ENCODE data around the gene SNX13. TPM values are rescaled to one million over a fixed set of nuclear protein-coding genes. Genes with fewer than 3 reads are reported as not detected.

Gene SNX13
- total RNA-seq, 1 donor from 2014 or later: 32.9 TPM

DNA sequence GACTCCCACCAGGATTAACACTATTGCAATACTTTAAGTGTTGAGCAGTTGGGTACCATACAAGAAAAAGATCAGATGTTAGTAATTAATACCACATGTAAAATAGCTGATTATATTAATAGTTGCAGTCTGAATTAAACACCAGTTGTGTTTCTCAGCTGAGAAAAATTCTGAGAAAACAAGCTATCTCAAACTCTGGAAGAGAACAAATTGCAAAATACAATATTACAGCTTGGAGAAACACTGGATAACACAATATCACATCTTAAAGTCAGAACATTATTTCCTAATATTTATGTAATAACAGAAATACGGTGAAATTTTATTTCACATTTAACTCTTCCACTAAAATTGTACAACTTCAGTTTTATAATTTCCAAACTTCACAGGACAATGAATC, 9.2 kb downstream of the SNX13 start:
- DNase-seq (ENCODE audit: low read depth): no peak
- Histone ChIP-seq H3K36me3 (ENCODE audit: control insufficient read depth, insufficient read depth, low read length) (no peaks in the 10 kb centered on the region), H3K27me3 (ENCODE audit: control insufficient read depth, insufficient read depth, low read length) (no peaks in the 10 kb centered on the region), H3K4me3 (ENCODE audit: low read depth, low read length) (no peak overlapping the region)
- TF ChIP-seq, protein P1, sequence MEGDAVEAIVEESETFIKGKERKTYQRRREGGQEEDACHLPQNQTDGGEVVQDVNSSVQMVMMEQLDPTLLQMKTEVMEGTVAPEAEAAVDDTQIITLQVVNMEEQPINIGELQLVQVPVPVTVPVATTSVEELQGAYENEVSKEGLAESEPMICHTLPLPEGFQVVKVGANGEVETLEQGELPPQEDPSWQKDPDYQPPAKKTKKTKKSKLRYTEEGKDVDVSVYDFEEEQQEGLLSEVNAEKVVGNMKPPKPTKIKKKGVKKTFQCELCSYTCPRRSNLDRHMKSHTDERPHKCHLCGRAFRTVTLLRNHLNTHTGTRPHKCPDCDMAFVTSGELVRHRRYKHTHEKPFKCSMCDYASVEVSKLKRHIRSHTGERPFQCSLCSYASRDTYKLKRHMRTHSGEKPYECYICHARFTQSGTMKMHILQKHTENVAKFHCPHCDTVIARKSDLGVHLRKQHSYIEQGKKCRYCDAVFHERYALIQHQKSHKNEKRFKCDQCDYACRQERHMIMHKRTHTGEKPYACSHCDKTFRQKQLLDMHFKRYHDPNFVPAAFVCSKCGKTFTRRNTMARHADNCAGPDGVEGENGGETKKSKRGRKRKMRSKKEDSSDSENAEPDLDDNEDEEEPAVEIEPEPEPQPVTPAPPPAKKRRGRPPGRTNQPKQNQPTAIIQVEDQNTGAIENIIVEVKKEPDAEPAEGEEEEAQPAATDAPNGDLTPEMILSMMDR (IDR thresholded peaks at IDR 0.05; ENCODE audit: insufficient read depth, low read length, severe bottlenecking): no peak
- FAIRE-seq: no peak

DNA sequence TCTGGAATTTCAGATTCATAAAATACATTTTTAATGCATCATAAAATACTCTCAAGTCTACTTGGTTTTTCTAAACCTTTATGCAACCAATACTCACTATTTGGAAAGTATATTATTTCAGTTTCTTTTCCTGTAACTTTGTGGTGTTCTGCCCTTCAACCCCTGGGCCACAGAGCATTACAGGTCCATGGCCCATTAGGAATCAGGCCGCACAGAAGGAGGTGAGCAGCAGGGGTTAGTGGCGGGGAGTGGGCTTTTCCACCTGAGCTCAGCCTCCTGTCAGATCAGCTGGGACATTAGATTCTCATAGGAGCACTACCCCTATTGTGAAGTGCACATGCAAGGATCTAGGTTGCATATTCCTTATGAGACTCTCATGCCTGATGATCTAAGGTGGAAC, 9.7 kb downstream of the SNX13 start:
- TF ChIP-seq, protein P1 (IDR thresholded peaks at IDR 0.05; ENCODE audit: insufficient read depth, low read length, severe bottlenecking): no peak
- H3K4me3 ChIP-seq (ENCODE audit: low read depth, low read length): no peak overlapping the region
- H3K36me3 ChIP-seq (ENCODE audit: control insufficient read depth, insufficient read depth, low read length): no peaks in the 10 kb centered on the region
- no peak for DNase-seq (ENCODE audit: low read depth)
- no peak for FAIRE-seq
- H3K27me3 ChIP-seq (ENCODE audit: control insufficient read depth, insufficient read depth, low read length): no peaks in the 10 kb centered on the region

DNA sequence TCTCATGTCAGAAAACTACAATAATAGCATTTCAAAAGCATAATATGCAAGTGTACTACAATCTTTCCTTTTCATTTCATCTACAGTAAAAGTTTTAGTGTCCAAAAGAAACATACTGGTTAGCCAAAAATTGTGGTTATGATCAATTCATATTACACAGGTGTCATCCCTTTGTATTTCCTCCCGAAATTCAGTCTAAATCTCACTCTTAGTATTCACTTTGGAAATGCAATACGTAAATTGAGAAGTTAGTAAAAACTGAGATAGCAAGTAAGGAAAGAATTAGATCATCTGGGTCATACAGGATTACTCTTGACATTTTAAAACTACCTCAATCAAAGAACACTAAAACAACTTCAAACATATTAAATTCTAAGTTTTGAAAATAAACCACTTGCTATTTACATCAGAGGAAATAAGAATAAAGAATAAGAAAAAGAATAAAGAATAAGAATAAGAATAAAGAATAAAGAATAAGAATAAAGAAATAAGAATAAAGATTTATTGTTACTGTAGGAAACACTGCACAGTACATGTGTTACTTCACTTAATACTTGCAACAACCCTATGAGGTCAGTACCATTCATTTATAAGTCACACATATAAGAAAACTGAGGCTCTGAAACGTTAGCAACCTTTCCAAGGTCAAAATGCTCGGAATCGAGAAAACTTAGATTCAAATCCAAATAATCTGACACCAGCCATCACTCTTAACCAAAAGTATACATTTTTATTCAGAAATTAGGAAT, 10.5 kb downstream of the SNX13 start:
- TF ChIP-seq, protein P1 (IDR thresholded peaks at IDR 0.05; ENCODE audit: insufficient read depth, low read length, severe bottlenecking): no peak
- H3K36me3 ChIP-seq (ENCODE audit: control insufficient read depth, insufficient read depth, low read length): no peaks in the 10 kb centered on the region
- no peak for FAIRE-seq

DNA sequence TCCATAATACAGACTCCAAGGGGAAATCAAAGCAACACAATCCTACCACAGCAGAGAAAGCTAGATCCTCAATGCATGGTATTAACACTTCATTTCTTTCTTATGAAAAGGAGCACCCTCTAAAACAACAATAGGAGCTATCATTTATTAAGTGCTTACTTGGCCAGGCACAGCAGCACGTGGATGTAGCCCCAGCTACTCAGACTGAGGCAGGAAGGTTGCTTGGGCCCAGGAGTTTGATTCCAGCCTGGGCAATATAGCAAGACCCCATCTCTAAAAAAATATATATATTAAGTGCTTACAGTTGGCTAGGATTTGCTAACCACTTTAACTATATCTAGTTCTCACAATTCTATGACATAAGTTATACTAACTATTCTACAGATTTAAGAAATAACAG, 12.2 kb downstream of the SNX13 start:
- FAIRE-seq: no peak
- TF ChIP-seq, protein P1 (IDR thresholded peaks at IDR 0.05; ENCODE audit: insufficient read depth, low read length, severe bottlenecking): no peak
- DNase-seq (ENCODE audit: low read depth): no peak

More for the DNA sequence above, 10.5 kb downstream of the SNX13 start:
- Histone ChIP-seq H3K27me3 (ENCODE audit: control insufficient read depth, insufficient read depth, low read length) (no peaks in the 10 kb centered on the region), H3K4me3 (ENCODE audit: low read depth, low read length) (no peak overlapping the region)
- DNase-seq (ENCODE audit: low read depth): no peak

DNA sequence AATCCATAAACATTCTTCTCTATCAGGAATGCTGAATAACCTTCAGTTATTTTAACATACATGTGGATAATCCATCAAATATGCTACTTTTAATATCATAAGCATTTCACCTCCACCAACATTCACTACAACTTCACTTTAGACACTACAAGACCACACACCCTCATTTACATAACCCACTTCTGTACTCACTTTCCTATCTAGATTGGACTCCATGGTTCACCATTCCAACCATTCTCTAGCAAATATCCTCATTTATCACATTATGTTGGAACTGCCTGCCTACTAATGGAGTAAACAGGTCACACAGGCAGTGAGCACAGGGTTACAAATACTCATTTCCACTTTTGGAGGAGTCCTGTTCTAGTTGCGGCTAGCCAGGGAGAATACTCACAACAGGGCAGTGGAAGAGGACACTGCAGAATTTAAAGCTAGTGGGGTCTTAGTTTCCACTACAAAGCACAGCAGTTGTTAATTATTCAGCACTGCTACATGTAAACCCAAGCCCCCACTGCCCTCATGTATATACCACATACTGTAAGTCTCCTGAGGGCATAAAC, 18.4 kb downstream of the SNX13 start:
- TF ChIP-seq, protein P1 (IDR thresholded peaks at IDR 0.05; ENCODE audit: insufficient read depth, low read length, severe bottlenecking): no peak
- Histone ChIP-seq H3K36me3 (ENCODE audit: control insufficient read depth, insufficient read depth, low read length) (no peaks in the 10 kb centered on the region), H3K4me3 (ENCODE audit: low read depth, low read length) (no peak overlapping the region), H3K27me3 (ENCODE audit: control insufficient read depth, insufficient read depth, low read length) (no peaks in the 10 kb centered on the region)
- FAIRE-seq (no peak), DNase-seq (ENCODE audit: low read depth) (no peak)

More for the DNA sequence above, 12.2 kb downstream of the SNX13 start:
- Histone ChIP-seq H3K4me3 (ENCODE audit: low read depth, low read length) (no peak overlapping the region), H3K27me3 (ENCODE audit: control insufficient read depth, insufficient read depth, low read length) (no peaks in the 10 kb centered on the region), H3K36me3 (ENCODE audit: control insufficient read depth, insufficient read depth, low read length) (no peaks in the 10 kb centered on the region)
